Neural progenitor cell (in vitro differentiated cells): Measurements from ENCODE around the gene RTN4RL1.

Experiments used
- CTCF ChIP-seq: fragments of 200-600 bp; sonication (generic); IDR thresholded peaks from 2 replicates; pipeline ENCODE4 v1.5.1; 2017; ENCODE audit warnings: antibody characterized with exemption, mild to moderate bottlenecking
- EZH2 ChIP-seq: fragments of 200-600 bp; sonication (generic); IDR thresholded peaks from 2 replicates; pipeline ENCODE4 v1.6.1; 2017; ENCODE audit warnings: antibody characterized with exemption, mild to moderate bottlenecking, moderate library complexity

DNA sequence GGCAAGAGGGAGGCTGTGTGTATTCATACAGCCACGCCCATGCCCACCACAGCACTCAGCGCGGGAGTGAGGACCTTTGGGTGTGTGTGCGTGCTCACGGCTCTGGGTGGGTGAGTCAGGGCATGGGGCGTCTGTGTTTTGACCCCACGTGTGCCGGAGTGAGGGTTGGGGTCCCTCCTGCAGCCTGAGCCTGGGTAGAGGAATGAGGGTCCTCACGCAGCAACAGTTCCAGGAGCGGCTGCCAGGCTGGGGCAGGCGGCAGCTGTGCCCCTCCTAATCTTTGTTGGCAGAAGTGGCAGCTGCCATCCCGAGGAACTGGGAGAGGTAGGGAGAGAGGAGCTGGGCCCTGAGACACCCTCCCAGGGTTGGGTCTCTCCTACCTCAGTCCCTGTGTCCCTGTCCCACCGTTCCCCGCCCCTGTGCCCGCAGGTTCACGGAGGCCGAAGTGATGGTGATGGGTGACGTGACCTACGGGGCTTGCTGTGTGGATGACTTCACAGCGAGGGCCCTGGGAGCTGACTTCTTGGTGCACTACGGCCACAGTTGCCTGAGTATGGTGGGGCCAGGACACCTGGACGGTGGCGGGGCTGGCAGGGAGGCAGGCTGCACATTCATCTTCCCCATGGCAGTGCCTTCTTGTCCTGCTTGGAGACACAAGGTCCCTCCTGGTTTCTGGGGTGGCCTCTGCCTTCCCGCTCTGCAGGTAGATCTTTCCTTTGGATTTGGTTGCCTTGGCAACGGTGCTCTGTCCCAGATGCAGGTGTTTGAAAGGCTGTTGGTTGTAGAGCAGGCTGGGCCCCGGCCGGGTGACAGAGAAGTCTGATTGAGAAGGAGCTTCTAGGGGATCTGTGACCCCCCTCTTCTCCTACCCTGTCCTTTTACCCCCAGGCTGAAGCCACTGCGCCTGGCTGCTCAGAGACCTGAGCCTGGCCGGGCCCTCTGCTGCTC lies 10.7 kb upstream of the RTN4RL1 start:
- no peak for TF ChIP-seq CTCF
- no peak for TF ChIP-seq EZH2
